HG03521 (cell line): ENCODE data around the gene CCDC13.

ENCODE experiments used
- ATAC-seq: cut with Tn5 transposase; IDR thresholded peaks from one replicate; pipeline ENCODE4 v1.9.1; 2021; ENCODE audit warnings: mild to moderate bottlenecking, moderate library complexity; ENCODE audit not compliant: unreplicated experiment

The CCDC13 gene

DNA sequence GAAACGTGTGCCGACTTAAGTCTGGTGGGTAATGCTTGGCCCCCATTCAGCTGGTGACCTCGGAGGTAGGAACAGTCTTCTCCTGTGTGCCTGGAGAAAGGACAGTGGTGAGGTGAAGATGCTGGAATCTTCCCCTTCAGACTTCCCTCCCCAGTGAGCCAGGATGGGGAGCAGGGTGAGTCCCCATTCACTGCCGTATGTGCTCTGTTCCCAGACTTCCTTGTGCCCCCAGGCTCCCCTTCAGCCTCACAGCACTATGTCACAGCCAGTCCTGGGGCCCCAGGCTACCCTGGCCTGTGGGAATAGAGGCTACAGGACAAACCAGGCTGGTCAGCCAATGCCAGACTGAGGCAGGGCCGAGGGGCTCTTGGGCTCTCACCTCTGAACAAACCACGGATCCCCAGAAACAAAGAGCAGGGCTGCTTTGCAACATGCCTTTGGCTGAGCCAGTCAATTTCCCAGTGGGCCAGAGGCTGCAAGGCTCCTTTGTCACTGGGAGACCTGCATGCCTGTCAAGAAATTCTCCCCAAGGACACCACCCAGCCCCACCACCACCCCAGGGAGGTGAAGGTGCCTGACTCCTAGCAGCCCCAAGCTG lies 38.7 kb downstream of the CCDC13 start:
- ATAC-seq = no peak

DNA sequence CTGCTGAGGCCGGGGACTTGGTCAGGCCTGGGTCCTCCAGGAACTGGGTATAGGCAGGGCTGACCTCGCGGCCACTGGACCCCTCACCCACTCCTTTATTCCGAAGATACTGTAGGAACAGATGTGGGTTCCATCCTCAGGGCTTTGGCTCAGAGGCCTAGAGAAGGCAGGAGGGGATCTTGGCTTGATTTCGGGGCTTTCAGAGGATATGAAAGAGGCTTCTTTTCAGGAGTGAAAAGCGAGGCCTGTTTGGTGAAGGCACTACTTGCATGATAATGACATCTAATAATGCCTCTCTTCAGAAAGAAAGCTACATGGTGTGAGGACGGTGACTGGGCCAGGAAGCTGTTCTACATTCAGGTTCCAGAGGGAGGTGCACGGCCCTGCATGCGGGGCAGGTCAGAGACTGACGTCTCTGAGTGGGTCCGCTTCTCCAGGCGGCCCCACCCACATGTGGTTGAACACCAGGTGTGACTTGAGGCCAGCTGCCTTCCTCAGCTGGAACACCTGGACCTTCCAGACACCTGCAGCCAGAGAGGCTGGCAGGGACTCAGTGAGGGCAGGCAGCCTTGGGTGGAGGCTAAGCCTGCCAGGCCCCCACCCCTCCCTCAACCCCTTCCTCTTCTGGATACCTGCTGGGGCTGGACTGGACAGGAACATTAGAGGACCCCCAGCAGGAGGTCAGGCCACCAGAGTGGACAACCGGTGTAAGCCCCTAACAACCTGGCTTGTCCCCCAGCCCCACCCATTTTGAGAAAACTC lies 39.4 kb downstream of the CCDC13 start:
- ATAC-seq = no peak

DNA sequence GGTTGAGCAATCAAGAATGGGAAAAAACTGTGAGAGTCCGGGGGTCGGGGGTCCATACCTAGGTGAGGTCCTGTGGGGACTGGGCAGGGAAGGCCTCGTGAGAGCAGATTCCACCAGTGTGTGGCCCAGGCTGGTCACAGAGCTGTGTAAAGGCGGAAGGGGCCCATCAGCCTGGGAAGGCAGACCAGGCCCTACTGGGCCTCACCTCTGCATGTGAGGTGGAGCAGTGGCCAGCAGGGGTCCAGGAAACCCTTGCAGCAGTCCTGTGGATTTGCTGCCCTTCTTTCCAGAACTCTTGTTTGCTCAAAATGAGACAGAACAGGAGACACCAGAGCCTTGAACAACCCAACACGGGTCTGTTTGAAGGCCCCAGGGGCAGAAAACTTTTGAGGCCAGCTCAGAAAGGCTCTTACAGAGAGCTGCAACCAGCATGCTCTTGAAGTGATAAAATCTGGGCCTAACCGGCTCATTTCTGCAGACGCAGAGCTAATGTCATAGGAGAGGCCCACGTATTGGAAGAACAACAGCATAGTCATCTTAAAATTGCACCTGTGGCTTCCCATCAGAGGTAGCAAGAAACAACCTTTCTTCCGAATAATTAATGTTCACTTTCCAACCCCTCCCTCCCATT lies 40.1 kb downstream of the CCDC13 start:
- ATAC-seq = no peak

DNA sequence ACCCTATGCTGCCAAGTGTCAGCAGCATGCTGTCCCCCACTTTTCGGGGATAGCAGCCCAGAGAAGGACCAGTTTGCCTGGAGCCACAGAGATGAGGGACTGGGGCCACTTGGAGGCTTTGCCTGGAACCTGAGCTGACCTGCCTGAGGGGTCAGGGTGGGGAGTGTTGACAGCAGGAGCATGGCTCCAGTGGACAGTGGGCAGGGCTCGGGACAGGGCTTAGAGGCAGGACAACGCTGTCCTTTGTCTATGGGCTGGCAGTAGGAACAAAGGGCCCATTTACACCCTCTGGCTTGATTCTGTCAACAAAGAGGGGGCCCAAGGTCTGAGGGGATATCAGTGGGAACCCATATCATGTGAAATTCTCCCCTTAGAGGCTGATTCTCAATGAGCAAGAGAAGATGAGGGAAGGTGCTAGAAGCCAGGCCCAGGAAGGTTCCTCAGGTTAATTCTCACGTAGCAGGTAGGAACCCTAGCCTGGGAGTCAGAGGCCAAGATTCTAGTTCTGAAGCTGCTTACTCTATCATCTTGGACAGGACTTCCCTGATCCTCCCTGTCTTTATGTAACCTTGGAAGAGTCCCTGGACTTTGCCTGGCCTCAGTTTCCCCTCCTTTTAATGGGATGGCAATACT lies 40.7 kb downstream of the CCDC13 start:
- ATAC-seq = no peak

DNA sequence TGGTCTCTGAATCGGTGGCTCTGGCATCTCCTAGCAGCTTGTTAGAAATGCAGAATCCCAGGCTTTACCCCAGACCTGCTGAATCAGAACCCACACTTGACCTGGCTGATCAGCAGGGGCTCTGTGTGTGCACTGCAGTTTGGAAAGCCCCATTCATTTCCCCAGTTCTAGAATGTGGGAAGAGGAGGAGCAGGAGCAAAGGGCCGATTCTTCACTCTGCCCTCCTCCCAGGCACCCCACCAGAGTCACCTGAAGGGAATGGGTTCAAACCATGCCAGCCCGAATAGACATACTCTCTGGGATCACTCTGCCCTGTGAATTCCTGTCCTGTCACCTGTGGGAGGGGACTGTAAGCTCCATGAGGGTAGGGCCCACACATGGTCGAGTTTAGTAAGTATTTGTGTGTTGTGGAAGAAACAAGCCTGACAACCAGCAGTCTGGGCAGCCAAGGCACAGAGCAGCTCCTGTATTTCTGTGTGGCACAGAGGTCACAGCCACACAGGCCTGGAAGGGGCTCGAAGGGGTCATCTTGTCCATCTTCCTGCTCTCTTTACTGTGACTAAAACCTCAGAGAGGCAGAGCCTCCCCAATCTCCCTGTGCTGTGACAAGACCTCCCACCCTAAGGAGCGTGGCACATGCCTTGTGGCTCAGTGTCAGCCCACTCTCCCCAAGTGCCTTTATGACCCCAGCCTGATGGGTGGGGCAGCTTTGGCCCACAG lies 41.4 kb downstream of the CCDC13 start:
- ATAC-seq = no peak

DNA sequence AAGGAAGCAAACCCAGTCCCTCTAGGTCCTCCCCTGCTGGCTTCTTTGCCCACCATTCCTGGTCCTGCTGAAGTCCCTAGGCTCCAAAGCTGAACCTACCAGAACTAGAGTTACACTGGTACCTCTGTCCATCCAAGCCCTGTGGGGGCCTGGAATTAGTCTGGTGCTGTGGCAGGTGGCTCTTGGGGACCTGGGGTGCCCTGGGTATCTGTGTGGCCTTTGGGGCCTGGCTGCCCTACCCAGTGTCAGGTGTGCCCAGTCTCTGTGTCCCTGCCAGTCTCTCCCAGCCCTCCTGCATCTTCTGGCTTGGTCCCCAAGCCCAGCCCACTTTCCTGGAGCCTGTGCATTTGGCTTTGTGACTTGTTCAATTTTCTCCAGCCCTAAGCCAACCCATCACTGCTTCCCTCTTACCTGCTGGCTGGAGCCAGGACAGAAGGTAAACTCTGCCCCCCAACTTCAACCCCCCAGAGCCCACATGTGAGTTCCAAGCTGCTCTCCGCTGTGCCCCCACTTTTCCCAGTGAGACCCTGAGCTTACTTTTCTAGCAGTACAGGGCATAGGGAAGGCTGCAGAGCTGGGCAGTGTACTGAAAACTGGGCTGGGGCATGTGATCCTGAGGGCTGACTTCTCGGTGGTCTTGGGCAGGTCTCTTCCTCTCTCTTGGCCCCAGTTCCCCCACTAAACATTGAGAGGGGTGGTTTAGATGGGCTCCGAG lies 42.2 kb downstream of the CCDC13 start:
- no peak for ATAC-seq

DNA sequence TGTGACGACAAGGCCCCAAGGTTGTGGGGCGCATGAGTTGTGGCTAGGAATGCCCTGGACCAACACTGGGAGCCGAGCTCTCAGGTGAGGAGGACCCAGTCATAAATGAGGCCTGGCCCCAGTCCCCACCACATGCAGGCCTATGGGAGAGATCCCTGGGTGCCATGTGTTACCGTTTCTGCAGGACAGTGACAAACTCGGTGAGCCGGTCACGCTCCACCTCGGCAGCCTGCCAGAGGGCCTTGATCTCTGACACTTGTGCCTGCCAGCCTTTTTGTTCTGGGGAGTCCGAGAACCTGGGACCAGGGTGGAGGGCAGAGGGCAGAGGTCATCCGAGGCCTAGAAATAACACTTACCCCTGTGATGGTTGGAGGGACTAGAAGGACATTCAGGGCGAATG lies 42.8 kb downstream of the CCDC13 start:
- no peak for ATAC-seq

DNA sequence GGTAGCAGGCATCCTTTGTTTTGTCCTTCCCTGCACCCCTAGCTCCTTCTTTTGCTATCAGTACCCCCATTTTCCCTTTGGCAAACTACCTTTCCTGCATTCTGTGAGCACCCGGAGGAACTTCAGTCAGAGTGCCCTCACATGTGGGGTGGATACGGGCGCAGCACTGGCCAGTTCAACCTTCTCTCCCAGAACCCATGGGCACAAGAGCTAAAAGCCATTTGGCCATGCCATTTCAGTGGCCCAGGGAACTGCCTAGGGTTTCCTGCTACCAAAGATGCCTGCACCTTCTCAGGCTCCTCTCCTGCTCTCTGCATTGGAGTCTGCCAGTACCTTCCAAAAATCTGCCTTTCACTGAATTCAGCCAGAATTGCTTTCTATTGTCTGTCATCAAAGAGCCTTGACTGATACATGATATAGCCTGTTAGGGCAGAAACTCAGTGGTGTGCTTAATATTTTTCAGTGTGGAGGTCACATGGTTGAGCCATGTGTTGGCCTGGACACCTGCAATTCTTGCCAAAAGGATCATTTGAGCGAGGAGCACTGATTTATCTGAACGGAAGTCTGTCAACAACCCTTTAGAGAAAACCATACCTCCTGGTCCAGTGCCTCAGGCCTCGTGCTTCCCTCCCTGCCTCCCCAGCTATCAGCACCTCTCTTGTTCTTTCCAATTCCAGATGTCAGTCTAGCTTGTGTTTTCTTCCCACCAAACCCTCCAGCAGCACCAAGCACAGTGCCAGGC lies 43.5 kb downstream of the CCDC13 start:
- no peak for ATAC-seq

DNA sequence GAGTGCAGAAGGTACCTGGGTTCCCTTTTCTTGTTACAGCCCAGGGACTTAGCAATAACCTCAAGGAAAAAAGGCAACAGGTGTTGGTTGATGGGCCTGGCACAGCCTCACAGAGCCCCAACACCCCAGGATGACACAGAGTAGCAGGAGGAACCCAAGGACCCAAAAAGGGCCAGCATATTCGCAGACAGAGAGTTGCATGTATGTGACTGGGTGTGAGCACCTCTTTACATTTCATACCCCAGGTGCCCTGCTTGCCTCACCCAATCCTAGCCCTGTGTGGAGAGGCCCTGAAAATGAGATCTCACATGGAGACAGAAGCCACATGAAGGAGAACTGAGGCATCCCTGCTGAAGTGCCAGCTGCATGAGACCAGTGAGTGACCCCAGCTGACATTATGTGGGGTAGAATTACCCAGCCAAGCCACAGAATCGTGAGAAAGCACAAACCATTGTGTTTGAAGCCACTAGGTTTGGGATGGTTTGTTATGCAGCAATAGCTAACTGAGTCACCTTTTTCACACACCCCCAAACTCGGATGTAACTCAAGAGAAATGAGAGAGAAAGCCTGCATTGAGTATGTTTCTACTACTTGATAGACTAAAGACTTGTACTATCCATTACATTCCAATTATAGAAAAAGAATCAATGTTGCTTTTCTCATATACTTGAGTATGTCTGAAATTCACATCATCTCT lies 44.2 kb downstream of the CCDC13 start:
- no peak for ATAC-seq

DNA sequence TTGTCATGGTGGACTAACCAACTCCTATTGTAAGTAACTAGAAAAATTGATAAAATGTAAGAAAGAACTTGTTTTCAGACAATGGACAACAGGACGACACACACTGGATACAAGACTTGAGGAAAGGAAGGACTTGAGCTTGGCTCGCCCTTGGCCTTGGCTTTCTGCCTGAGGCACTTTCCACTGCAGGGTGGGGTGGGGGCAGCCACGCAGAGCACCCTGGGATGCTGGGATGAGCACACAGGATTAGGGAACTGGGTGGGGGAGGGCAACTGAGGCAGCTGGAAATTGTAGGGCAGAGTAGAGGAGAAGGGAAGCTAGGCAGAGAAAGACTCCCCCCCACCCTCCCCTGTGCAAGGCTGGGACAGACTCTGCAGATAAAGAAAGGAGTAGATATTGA lies 45.0 kb downstream of the CCDC13 start:
- ATAC-seq = no peak

DNA sequence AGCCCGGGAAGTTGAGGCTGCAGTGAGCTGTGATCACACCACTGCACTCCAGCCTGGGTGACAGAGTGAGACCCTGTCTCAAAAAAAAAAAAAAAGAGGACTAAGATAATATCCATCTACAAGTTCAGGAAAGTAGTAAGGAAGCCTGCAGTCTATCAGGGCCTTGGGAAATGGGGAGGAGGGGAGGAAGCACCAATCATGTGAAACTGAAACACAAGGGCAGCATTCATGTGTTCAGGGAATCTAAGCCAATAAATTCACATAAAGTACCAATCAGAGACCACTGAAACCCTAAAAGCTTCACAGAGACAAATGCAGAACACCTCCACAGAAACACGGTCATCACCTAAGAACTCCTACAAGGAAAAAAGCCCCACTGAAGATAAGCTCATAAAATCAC lies 47.6 kb downstream of the CCDC13 start:
- no peak for ATAC-seq

DNA sequence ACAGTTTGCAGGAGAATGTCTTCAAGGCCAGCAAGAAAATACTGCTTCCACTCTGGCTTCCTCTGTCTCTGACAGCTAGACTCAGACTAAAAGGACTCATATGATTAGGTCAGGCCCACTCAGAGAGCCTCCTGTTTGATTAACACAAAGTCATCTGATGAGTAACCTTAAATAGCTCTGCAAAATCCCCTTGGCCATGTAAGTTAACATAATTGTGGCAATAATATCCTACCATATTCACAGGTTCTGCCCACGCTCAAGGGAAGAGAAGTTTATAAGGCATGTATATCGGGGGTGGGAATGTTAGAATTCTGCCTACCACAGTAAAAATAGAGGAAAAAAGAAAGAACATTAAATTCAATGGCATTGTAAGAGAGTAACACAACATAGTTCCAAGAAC lies 49.8 kb downstream of the CCDC13 start:
- ATAC-seq = no peak
